Fibroblast of gingiva (primary cell): Measurements from ENCODE around the gene TTLL4.
A peak's percentile ranks its signal among the peaks of the same experiment; 100 is the strongest.

Experiments used
- DNase-seq: peaks from one replicate; pipeline ENCODE4 v3.0.0-alpha.2; 2011; ENCODE audit warnings: low read depth

Gene TTLL4

GRCh38 chr2:218710687-218711549 is at the start of gene TTLL4:
TTLL4 (plus strand) TSS chr2:218710835; CDS start chr2:218737677, 26,842 bp downstream.
- DNase-seq: peak; percentile 95

- no peak for DNase-seq
Measured at GRCh38 chr2:218662377-218662776, 48.3 kb upstream of the TTLL4 start.

- no peak for DNase-seq
Measured at GRCh38 chr2:218662827-218663226, 47.8 kb upstream of the TTLL4 start.

- DNase-seq: no peak
Measured at GRCh38 chr2:218663901-218664300, 46.7 kb upstream of the TTLL4 start.

GRCh38 chr2:218664653-218665052 is 46.0 kb upstream of the TTLL4 start:
- no peak for DNase-seq

- DNase-seq: no peak
Measured at GRCh38 chr2:218671097-218671653, 39.5 kb upstream of the TTLL4 start.

GRCh38 chr2:218671654-218672566 is 38.7 kb upstream of the TTLL4 start, which contains the start of the genes RNF25 and STK36:
RNF25 (minus strand) TSS chr2:218672002; CDS start chr2:218671970, 32 bp downstream.
STK36 (plus strand) TSS chr2:218672086; CDS start chr2:218672830, 744 bp downstream.
- peak; percentile 90 for DNase-seq

GRCh38 chr2:218679119-218679518 is 31.5 kb upstream of the TTLL4 start:
- no peak for DNase-seq

- DNase-seq: no peak
Measured at GRCh38 chr2:218680061-218680460, 30.6 kb upstream of the TTLL4 start.

- DNase-seq: peak; percentile 74
Measured at GRCh38 chr2:218687400-218688060, 23.1 kb upstream of the TTLL4 start.

GRCh38 chr2:218691234-218691633 is 19.4 kb upstream of the TTLL4 start:
- DNase-seq: peak; percentile 30

- DNase-seq: no peak
Measured at GRCh38 chr2:218694405-218695145, 16.1 kb upstream of the TTLL4 start.

- no peak for DNase-seq
Measured at GRCh38 chr2:218698885-218699284, 11.8 kb upstream of the TTLL4 start.

- DNase-seq: no peak
Measured at GRCh38 chr2:218701806-218702205, 8.8 kb upstream of the TTLL4 start.

- no peak for DNase-seq
Measured at GRCh38 chr2:218703341-218703740, 7.3 kb upstream of the TTLL4 start.

GRCh38 chr2:218708086-218708485 is 2.5 kb upstream of the TTLL4 start:
- DNase-seq: no peak

GRCh38 chr2:218709908-218710307 is 727 bp upstream of the TTLL4 start:
- no peak for DNase-seq

- no peak for DNase-seq
Measured at GRCh38 chr2:218710334-218710686, 325 bp upstream of the TTLL4 start.

- DNase-seq: no peak
Measured at GRCh38 chr2:218711550-218711929, 905 bp downstream of the TTLL4 start.

- no peak for DNase-seq
Measured at GRCh38 chr2:218713922-218714321, 3.3 kb downstream of the TTLL4 start.

- DNase-seq: peak; percentile 72
Measured at GRCh38 chr2:218716070-218716469, 5.4 kb downstream of the TTLL4 start.
